ENCODE data around the gene FGGY. TPM values are rescaled to one million over a fixed set of nuclear protein-coding genes. Genes with fewer than 3 reads are reported as not detected.

The FGGY gene
- total RNA-seq, 1 experiment from 2014 or later: 14.6 TPM

- Histone ChIP-seq H3K18ac (ENCODE audit: insufficient read length, low read depth, low read length) (no peak overlapping the region), H3K27me3 (ENCODE audit: insufficient read depth, low read length) (no peaks in the 10 kb centered on the region), H2BK120ac (ENCODE audit: low read depth, low read length, poor library complexity, severe bottlenecking) (no peak overlapping the region), H2BK5ac (ENCODE audit: insufficient read length, low read length) (no peak overlapping the region), H2AFZ (ENCODE audit: low read length) (no peak overlapping the region), H2AK5ac (ENCODE audit: insufficient read length, low read length) (no peak overlapping the region), H3K9ac (ENCODE audit: extremely low read depth, insufficient read length, low read length) (no peak overlapping the region), H4K8ac (replicated peaks; ENCODE audit: insufficient read length, low read depth, low read length) (no peak overlapping the region), H3K4me1 (ENCODE audit: insufficient read depth, low read length) (no peaks in the 10 kb centered on the region), H2BK12ac (ENCODE audit: insufficient read length, low read depth, low read length) (no peak overlapping the region), H2BK20ac (ENCODE audit: low read depth, low read length, poor library complexity, severe bottlenecking) (no peak overlapping the region), H3K9me3 (ENCODE audit: control insufficient read depth, low read depth, low read length) (no peaks in the 10 kb centered on the region), H3K56ac (ENCODE audit: insufficient read length, low read depth, low read length) (no peak overlapping the region), H3K27ac (ENCODE audit: insufficient read length, low read depth, low read length) (no peak overlapping the region), H4K91ac (ENCODE audit: insufficient read length, low read depth, low read length) (no peak overlapping the region), H3K23ac (ENCODE audit: insufficient read length, low read depth, low read length) (no peak overlapping the region), H4K20me1 (ENCODE audit: control insufficient read depth, insufficient read depth, insufficient read length) (no peaks in the 10 kb centered on the region), H4K5ac (ENCODE audit: insufficient read length, low read depth, low read length) (no peak overlapping the region), H3K4ac (ENCODE audit: low read depth, low read length) (no peak overlapping the region), H3K79me2 (ENCODE audit: insufficient read depth, low read length) (no peaks in the 10 kb centered on the region), H3K14ac (ENCODE audit: insufficient read depth, low read length) (no peak overlapping the region), H2BK15ac (ENCODE audit: low read depth, low read length) (no peak overlapping the region), H3K79me1 (ENCODE audit: insufficient read depth, low read depth, low read length, poor library complexity, severe bottlenecking) (no peaks in the 10 kb centered on the region), H3T11ph (ENCODE audit: low read length) (no peak overlapping the region), H3K23me2 (ENCODE audit: insufficient read length, low read depth, low read length, poor library complexity, severe bottlenecking) (no peaks in the 10 kb centered on the region), H3K4me2 (ENCODE audit: insufficient read depth, insufficient read length, low read length) (no peak overlapping the region)
- Mint-ChIP-seq H3K4me1 (peaks cover 0 to 6% of the 10 kb centered on the region in 2 experiments; a peak in 1 of 4 replicates), H3K27me3 (ENCODE audit: low read depth) (no peaks in the 10 kb centered on the region), H3K9me3 (no peaks in the 10 kb centered on the region; a peak in 1 of 5 replicates), H3K36me3 (ENCODE audit: insufficient read depth in 1 of 3, low read depth in 3 of 3) (no peaks in the 10 kb centered on the region), H3K27ac (no peak overlapping the region), H3K4me3 (no peak overlapping the region)
- no peak for DNase-seq
- no peak for TF ChIP-seq CTCF (conservative IDR thresholded peaks at IDR 0.05)
- no CpG with 5 or more reads among the region's 2 CpGs for WGBS (ENCODE audit: extremely low coverage, insufficient read length, low lambda C conversion rate)
Measured at GRCh38 chr1:59521456-59521855, 224.6 kb downstream of the FGGY start.
